ENCODE data around the gene ZBTB47.

DNA sequence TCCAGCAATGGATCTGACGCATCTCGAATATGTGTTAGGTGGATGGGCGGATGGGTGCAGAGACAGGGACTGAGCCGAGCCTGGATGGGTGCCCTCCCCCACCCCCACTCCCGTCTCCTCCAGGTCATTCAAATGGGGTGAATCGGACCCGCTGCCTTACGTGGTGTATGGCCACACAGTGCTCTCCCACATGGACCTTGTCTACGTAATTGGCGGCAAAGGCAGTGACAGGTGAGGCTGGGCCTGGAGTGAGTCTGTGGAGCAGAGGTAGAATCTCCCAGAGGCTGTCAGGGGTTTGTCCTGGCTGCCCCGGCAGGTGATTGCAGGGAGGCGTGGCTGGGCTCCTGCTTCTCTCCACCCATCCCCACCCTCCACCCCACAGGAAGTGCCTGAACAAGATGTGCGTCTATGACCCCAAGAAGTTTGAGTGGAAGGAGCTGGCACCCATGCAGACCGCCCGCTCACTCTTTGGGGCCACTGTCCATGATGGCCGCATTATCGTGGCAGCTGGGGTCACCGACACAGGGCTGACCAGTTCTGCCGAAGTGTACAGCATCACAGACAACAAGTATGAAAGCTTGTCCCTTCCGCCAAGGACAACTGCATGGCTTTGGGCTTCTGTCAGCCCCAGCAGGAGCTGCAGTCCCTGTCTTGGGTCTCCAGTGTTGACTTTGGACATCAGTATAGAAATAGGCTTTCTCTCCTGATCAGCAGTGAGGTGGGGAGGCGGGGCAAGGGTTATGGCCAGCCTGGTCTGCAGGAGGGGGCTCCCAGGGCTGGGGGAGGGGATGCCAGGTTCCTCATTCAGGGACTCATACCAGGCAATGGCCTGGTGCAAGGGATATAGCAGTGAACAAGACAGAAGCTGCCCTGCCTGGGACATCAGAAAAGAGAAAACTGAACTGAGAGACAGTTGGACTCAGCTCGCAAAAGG is 35.3 kb downstream of the ZBTB47 start:
- no peak for TF ChIP-seq RCOR1 (conservative IDR thresholded peaks at IDR 0.05; ENCODE audit: low read depth, low read length)
- no peak for TF ChIP-seq ESRRA (IDR thresholded peaks at IDR 0.05; ENCODE audit: low read length)
- no peak for TF ChIP-seq MXI1 (IDR thresholded peaks at IDR 0.05; ENCODE audit: low read depth, low read length)
- no peak for TF ChIP-seq CREM (IDR thresholded peaks at IDR 0.05; ENCODE audit: low read depth)
- TF ChIP-seq, protein P1, sequence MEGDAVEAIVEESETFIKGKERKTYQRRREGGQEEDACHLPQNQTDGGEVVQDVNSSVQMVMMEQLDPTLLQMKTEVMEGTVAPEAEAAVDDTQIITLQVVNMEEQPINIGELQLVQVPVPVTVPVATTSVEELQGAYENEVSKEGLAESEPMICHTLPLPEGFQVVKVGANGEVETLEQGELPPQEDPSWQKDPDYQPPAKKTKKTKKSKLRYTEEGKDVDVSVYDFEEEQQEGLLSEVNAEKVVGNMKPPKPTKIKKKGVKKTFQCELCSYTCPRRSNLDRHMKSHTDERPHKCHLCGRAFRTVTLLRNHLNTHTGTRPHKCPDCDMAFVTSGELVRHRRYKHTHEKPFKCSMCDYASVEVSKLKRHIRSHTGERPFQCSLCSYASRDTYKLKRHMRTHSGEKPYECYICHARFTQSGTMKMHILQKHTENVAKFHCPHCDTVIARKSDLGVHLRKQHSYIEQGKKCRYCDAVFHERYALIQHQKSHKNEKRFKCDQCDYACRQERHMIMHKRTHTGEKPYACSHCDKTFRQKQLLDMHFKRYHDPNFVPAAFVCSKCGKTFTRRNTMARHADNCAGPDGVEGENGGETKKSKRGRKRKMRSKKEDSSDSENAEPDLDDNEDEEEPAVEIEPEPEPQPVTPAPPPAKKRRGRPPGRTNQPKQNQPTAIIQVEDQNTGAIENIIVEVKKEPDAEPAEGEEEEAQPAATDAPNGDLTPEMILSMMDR (IDR thresholded peaks at IDR 0.05 in 2 of 3, conservative IDR thresholded peaks at IDR 0.05 in 1 of 3; ENCODE audit: control insufficient read depth in 2 of 3, extremely low read depth in 1 of 3, insufficient read depth in 1 of 3, low read depth in 3 of 3, low read length in 3 of 3), result no peak
- no peak for TF ChIP-seq BCL11A (IDR thresholded peaks at IDR 0.05; ENCODE audit: low read depth, low read length)
- TF ChIP-seq, protein P2, sequence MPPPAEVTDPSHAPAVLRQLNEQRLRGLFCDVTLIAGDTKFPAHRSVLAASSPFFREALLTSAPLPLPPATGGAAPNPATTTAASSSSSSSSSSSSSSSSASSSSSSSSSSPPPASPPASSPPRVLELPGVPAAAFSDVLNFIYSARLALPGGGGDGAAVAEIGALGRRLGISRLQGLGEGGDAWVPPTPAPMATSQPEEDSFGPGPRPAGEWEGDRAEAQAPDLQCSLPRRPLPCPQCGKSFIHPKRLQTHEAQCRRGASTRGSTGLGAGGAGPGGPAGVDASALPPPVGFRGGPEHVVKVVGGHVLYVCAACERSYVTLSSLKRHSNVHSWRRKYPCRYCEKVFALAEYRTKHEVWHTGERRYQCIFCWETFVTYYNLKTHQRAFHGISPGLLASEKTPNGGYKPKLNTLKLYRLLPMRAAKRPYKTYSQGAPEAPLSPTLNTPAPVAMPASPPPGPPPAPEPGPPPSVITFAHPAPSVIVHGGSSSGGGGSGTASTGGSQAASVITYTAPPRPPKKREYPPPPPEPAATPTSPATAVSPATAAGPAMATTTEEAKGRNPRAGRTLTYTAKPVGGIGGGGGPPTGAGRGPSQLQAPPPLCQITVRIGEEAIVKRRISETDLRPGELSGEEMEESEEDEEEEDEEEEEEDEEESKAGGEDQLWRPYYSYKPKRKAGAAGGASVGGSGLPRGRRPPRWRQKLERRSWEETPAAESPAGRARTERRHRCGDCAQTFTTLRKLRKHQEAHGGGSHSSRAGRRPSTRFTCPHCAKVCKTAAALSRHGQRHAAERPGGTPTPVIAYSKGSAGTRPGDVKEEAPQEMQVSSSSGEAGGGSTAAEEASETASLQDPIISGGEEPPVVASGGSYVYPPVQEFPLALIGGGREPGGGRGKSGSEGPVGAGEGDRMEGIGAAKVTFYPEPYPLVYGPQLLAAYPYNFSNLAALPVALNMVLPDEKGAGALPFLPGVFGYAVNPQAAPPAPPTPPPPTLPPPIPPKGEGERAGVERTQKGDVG (CRISPR knock-in tag; IDR thresholded peaks at IDR 0.05), result no peak
- TF ChIP-seq, protein P3, sequence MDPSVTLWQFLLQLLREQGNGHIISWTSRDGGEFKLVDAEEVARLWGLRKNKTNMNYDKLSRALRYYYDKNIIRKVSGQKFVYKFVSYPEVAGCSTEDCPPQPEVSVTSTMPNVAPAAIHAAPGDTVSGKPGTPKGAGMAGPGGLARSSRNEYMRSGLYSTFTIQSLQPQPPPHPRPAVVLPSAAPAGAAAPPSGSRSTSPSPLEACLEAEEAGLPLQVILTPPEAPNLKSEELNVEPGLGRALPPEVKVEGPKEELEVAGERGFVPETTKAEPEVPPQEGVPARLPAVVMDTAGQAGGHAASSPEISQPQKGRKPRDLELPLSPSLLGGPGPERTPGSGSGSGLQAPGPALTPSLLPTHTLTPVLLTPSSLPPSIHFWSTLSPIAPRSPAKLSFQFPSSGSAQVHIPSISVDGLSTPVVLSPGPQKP (IDR thresholded peaks at IDR 0.05; ENCODE audit: low read depth, low read length), result no peak
- TF ChIP-seq MEF2A (IDR thresholded peaks at IDR 0.05; ENCODE audit: insufficient read depth, low read depth, low read length), result no peak
- TF ChIP-seq POLR2A (IDR thresholded peaks at IDR 0.05; ENCODE audit: low read depth, low read length), result no peak
- no peak for TF ChIP-seq FOS (IDR thresholded peaks at IDR 0.05; ENCODE audit: borderline replicate concordance, extremely low read depth, insufficient read length)

Data from GM12878 (cell line).